Hematopoietic multipotent progenitor cell treated with erythropoietin and hydrocortisone succinate and interleukin-3 and kit ligand, for 6 days (in vitro differentiated cells): ENCODE measurements around the gene TGFBI.
"Not testable (repeated sequence)": the region's sequence is repeated elsewhere in the genome, so short reads cannot be mapped to it uniquely, and the experiment has no call there.

Experiments
- DNase-seq: peaks from one replicate; pipeline ENCODE4 v3.0.0-alpha.2; 2015

TGFBI gene

GRCh38 chr5:136027311-136027710 is 1.5 kb upstream of the TGFBI start:
- no peak for DNase-seq

- DNase-seq = no peak
Measured at GRCh38 chr5:136028090-136028489, 698 bp upstream of the TGFBI start.

GRCh38 chr5:136030252-136030651 is 1.5 kb downstream of the TGFBI start:
- DNase-seq = no peak

- DNase-seq = no peak
Measured at GRCh38 chr5:136030956-136031611, 2.3 kb downstream of the TGFBI start.

- no peak for DNase-seq
Measured at GRCh38 chr5:136031711-136032110, 2.9 kb downstream of the TGFBI start.

GRCh38 chr5:136032564-136032963 is 3.8 kb downstream of the TGFBI start:
- DNase-seq = no peak

- DNase-seq = no peak
Measured at GRCh38 chr5:136033234-136033633, 4.4 kb downstream of the TGFBI start.

- DNase-seq = no peak
Measured at GRCh38 chr5:136033848-136034247, 5.1 kb downstream of the TGFBI start.

GRCh38 chr5:136034492-136034891 is 5.7 kb downstream of the TGFBI start:
- DNase-seq = no peak

- no peak for DNase-seq
Measured at GRCh38 chr5:136034984-136035383, 6.2 kb downstream of the TGFBI start.

GRCh38 chr5:136035837-136036236 is 7.0 kb downstream of the TGFBI start:
- DNase-seq = no peak

GRCh38 chr5:136036293-136036911 is 7.6 kb downstream of the TGFBI start:
- DNase-seq = no peak

- peak; percentile 46 for DNase-seq
Measured at GRCh38 chr5:136037001-136037705, 8.4 kb downstream of the TGFBI start.

GRCh38 chr5:136038635-136039034 is 9.8 kb downstream of the TGFBI start:
- no peak for DNase-seq

GRCh38 chr5:136039202-136039601 is 10.4 kb downstream of the TGFBI start:
- DNase-seq = no peak

GRCh38 chr5:136040746-136041415 is 12.1 kb downstream of the TGFBI start:
- DNase-seq = no peak

GRCh38 chr5:136042156-136042555 is 13.4 kb downstream of the TGFBI start:
- no peak for DNase-seq

- no peak for DNase-seq
Measured at GRCh38 chr5:136042665-136043121, 13.9 kb downstream of the TGFBI start.

GRCh38 chr5:136043551-136043950 is 14.8 kb downstream of the TGFBI start:
- DNase-seq = no peak

- DNase-seq = no peak
Measured at GRCh38 chr5:136043968-136044610, 15.3 kb downstream of the TGFBI start.

GRCh38 chr5:136045026-136045425 is 16.2 kb downstream of the TGFBI start:
- not testable (repeated sequence) for DNase-seq

- DNase-seq = no peak
Measured at GRCh38 chr5:136046246-136046645, 17.5 kb downstream of the TGFBI start.

GRCh38 chr5:136047858-136048257 is 19.1 kb downstream of the TGFBI start:
- DNase-seq = no peak
